ENCODE measurements around the gene PDIK1L. TPM values are rescaled to one million over a fixed set of nuclear protein-coding genes. Genes with fewer than 3 reads are reported as not detected.
A peak's percentile ranks its signal among the peaks of the same experiment; 100 is the strongest.

The PDIK1L gene
- total and polyA plus RNA-seq, 9 of the 15 experiments (the other 6 are each of a cell fraction or from before 2014, with no cell fraction given) = 12.8 to 30.2 (median 21.5) TPM

- TF ChIP-seq, protein P1, sequence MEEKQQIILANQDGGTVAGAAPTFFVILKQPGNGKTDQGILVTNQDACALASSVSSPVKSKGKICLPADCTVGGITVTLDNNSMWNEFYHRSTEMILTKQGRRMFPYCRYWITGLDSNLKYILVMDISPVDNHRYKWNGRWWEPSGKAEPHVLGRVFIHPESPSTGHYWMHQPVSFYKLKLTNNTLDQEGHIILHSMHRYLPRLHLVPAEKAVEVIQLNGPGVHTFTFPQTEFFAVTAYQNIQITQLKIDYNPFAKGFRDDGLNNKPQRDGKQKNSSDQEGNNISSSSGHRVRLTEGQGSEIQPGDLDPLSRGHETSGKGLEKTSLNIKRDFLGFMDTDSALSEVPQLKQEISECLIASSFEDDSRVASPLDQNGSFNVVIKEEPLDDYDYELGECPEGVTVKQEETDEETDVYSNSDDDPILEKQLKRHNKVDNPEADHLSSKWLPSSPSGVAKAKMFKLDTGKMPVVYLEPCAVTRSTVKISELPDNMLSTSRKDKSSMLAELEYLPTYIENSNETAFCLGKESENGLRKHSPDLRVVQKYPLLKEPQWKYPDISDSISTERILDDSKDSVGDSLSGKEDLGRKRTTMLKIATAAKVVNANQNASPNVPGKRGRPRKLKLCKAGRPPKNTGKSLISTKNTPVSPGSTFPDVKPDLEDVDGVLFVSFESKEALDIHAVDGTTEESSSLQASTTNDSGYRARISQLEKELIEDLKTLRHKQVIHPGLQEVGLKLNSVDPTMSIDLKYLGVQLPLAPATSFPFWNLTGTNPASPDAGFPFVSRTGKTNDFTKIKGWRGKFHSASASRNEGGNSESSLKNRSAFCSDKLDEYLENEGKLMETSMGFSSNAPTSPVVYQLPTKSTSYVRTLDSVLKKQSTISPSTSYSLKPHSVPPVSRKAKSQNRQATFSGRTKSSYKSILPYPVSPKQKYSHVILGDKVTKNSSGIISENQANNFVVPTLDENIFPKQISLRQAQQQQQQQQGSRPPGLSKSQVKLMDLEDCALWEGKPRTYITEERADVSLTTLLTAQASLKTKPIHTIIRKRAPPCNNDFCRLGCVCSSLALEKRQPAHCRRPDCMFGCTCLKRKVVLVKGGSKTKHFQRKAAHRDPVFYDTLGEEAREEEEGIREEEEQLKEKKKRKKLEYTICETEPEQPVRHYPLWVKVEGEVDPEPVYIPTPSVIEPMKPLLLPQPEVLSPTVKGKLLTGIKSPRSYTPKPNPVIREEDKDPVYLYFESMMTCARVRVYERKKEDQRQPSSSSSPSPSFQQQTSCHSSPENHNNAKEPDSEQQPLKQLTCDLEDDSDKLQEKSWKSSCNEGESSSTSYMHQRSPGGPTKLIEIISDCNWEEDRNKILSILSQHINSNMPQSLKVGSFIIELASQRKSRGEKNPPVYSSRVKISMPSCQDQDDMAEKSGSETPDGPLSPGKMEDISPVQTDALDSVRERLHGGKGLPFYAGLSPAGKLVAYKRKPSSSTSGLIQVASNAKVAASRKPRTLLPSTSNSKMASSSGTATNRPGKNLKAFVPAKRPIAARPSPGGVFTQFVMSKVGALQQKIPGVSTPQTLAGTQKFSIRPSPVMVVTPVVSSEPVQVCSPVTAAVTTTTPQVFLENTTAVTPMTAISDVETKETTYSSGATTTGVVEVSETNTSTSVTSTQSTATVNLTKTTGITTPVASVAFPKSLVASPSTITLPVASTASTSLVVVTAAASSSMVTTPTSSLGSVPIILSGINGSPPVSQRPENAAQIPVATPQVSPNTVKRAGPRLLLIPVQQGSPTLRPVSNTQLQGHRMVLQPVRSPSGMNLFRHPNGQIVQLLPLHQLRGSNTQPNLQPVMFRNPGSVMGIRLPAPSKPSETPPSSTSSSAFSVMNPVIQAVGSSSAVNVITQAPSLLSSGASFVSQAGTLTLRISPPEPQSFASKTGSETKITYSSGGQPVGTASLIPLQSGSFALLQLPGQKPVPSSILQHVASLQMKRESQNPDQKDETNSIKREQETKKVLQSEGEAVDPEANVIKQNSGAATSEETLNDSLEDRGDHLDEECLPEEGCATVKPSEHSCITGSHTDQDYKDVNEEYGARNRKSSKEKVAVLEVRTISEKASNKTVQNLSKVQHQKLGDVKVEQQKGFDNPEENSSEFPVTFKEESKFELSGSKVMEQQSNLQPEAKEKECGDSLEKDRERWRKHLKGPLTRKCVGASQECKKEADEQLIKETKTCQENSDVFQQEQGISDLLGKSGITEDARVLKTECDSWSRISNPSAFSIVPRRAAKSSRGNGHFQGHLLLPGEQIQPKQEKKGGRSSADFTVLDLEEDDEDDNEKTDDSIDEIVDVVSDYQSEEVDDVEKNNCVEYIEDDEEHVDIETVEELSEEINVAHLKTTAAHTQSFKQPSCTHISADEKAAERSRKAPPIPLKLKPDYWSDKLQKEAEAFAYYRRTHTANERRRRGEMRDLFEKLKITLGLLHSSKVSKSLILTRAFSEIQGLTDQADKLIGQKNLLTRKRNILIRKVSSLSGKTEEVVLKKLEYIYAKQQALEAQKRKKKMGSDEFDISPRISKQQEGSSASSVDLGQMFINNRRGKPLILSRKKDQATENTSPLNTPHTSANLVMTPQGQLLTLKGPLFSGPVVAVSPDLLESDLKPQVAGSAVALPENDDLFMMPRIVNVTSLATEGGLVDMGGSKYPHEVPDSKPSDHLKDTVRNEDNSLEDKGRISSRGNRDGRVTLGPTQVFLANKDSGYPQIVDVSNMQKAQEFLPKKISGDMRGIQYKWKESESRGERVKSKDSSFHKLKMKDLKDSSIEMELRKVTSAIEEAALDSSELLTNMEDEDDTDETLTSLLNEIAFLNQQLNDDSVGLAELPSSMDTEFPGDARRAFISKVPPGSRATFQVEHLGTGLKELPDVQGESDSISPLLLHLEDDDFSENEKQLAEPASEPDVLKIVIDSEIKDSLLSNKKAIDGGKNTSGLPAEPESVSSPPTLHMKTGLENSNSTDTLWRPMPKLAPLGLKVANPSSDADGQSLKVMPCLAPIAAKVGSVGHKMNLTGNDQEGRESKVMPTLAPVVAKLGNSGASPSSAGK (IDR thresholded peaks at IDR 0.05) = peak; percentile 66
- TF ChIP-seq ZNF699 (CRISPR knock-in tag; IDR thresholded peaks at IDR 0.05; ENCODE audit: insufficient replicate concordance) (no peak), BRD9 (IDR thresholded peaks at IDR 0.05; ENCODE audit: low read depth, partially characterized antibody) (no peak), FOXO4 (CRISPR knock-in tag; IDR thresholded peaks at IDR 0.05) (no peak), POLR2AphosphoS5 (IDR thresholded peaks at IDR 0.05; ENCODE audit: control insufficient read depth, insufficient read depth, low read depth, low read length) (peak; percentile 77; the same call in 1 of the 2 replicates), HDAC2 (IDR thresholded peaks at IDR 0.05) (peak; percentile 96), ZNF75A (CRISPR knock-in tag; IDR thresholded peaks at IDR 0.05) (0 out of 2 replicates have a peak, but pooled peaks have one; percentile 52), POU5F1 (IDR thresholded peaks at IDR 0.05; ENCODE audit: borderline replicate concordance, low read depth, low read length, partially characterized antibody) (peak; percentile 20), ZNF431 (CRISPR knock-in tag; IDR thresholded peaks at IDR 0.05) (peak; percentile 16; the same call in 1 of the 2 replicates)
- TF ChIP-seq, protein P2, sequence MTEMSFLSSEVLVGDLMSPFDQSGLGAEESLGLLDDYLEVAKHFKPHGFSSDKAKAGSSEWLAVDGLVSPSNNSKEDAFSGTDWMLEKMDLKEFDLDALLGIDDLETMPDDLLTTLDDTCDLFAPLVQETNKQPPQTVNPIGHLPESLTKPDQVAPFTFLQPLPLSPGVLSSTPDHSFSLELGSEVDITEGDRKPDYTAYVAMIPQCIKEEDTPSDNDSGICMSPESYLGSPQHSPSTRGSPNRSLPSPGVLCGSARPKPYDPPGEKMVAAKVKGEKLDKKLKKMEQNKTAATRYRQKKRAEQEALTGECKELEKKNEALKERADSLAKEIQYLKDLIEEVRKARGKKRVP (CRISPR knock-in tag; IDR thresholded peaks at IDR 0.05) = no peak; the same call in 1 of the 2 replicates
Observed at GRCh38 chr1:26169669-26170471, 58.2 kb downstream of the PDIK1L start, which contains the start of gene ZNF593 (continued).
